Upper lobe of right lung (tissue), 1 donor: ENCODE results near the gene OR6M1. TPM values are rescaled to one million over a fixed set of nuclear protein-coding genes. Genes with fewer than 3 reads are reported as not detected.

Experiments
- ATAC-seq: fragments of 200-7000 bp; cut with Tn5 transposase; one replicate; pipeline ENCODE4 v1.9.1; 2020; ENCODE audit warnings: mild to moderate bottlenecking, moderate library complexity
- DNase-seq: peaks from one replicate; pipeline ENCODE4 v3.0.0-alpha.2; 2020
- H3K27ac ChIP-seq: fragments of 200-600 bp; one replicate; pipeline ENCODE4 v1.8.0; 2022
- H3K27me3 ChIP-seq: fragments of 200-600 bp; one replicate; pipeline ENCODE4 v1.8.0; 2022; ENCODE audit warnings: mild to moderate bottlenecking
- H3K36me3 ChIP-seq: fragments of 200-600 bp; one replicate; pipeline ENCODE4 v1.8.0; 2022
- H3K4me1 ChIP-seq: fragments of 200-600 bp; one replicate; pipeline ENCODE4 v1.8.0; 2022
- H3K4me3 ChIP-seq: fragments of 200-600 bp; one replicate; pipeline ENCODE4 v1.8.0; 2022; ENCODE audit warnings: mild to moderate bottlenecking
- H3K9me3 ChIP-seq: fragments of 200-600 bp; one replicate; pipeline ENCODE4 v1.8.0; 2022
- CTCF ChIP-seq: fragments of 200-600 bp; IDR thresholded peaks from one replicate; pipeline ENCODE4 v1.8.0; 2022; ENCODE audit warnings: antibody characterized with exemption
- intact Hi-C: fragments of 100-400 bp; cut with DNase I; formaldehyde crosslinking; loops from one replicate; pipeline ENCODE4 v1.11.0; 2022
- long read RNA-seq: library from polyadenylated mRNA; unstranded; transcript quantifications from one replicate; pipeline ENCODE4 v2.0.0, GENCODE V29; 2021
- total RNA-seq: library from RNA; stranded (reverse); fragmentation: NEBNext Ultra II Directional; extraction: Animal tissue kit (Norgen Biotek cat#: 25700); gene quantifications from one replicate; pipeline ENCODE4 v1.2.1, GENCODE V29; 2021
- donor health status: DM: no; HTN: yes; CAD: no; lungs with severe emphysema.

The OR6M1 gene
- total RNA-seq: not detected
- long read RNA-seq: 0 reads

- no peaks in the 10 kb centered on the region for H3K4me1 ChIP-seq
- no peaks in the 10 kb centered on the region for H3K9me3 ChIP-seq
- H3K27ac ChIP-seq: no peak within 1 kb of the TSS
- no peak for TF ChIP-seq CTCF
- DNase-seq (no peak), ATAC-seq (no peak)
- no peaks in the 10 kb centered on the region for H3K27me3 ChIP-seq
- H3K36me3 ChIP-seq: no peaks in the 10 kb centered on the region
- intact Hi-C loops: no loop called here
- no peak within 1 kb of the TSS for H3K4me3 ChIP-seq
Observed at GRCh38 chr11:123806249-123806648, at the start of gene OR6M1. OR6M1 (minus strand) TSS chr11:123806349; CDS start chr11:123806349, 0 bp downstream.

- no peak overlapping the region for H3K4me3 ChIP-seq
- ATAC-seq (no peak), DNase-seq (no peak)
- TF ChIP-seq CTCF: no peak
- H3K9me3 ChIP-seq: no peaks in the 10 kb centered on the region
- no peak overlapping the region for H3K27ac ChIP-seq
- no peaks in the 10 kb centered on the region for H3K4me1 ChIP-seq
- intact Hi-C loops: no loop called here
- no peaks in the 10 kb centered on the region for H3K27me3 ChIP-seq
- H3K36me3 ChIP-seq: no peaks in the 10 kb centered on the region
Observed at GRCh38 chr11:123853038-123853437, 46.9 kb upstream of the OR6M1 start.

GRCh38 chr11:123852321-123852720 is 46.2 kb upstream of the OR6M1 start:
- Histone ChIP-seq H3K4me1 (no peaks in the 10 kb centered on the region), H3K27ac (no peak overlapping the region), H3K36me3 (no peaks in the 10 kb centered on the region), H3K4me3 (no peak overlapping the region), H3K9me3 (no peaks in the 10 kb centered on the region), H3K27me3 (no peaks in the 10 kb centered on the region)
- intact Hi-C loops: no loop called here
- no peak for DNase-seq
- no peak for TF ChIP-seq CTCF
- ATAC-seq: no peak

- ATAC-seq (peak; percentile 32), DNase-seq (no peak)
- no peaks in the 10 kb centered on the region for H3K27me3 ChIP-seq
- no peak overlapping the region for H3K4me3 ChIP-seq
- no peaks in the 10 kb centered on the region for H3K36me3 ChIP-seq
- no peaks in the 10 kb centered on the region for H3K9me3 ChIP-seq
- no peaks in the 10 kb centered on the region for H3K4me1 ChIP-seq
- TF ChIP-seq CTCF: no peak
- no peak overlapping the region for H3K27ac ChIP-seq
- intact Hi-C loops: no loop called here
Observed at GRCh38 chr11:123851110-123851509, 45.0 kb upstream of the OR6M1 start.

- TF ChIP-seq CTCF: no peak
- no peak for ATAC-seq
- no peaks in the 10 kb centered on the region for H3K9me3 ChIP-seq
- H3K4me1 ChIP-seq: no peaks in the 10 kb centered on the region
- intact Hi-C loops: no loop called here
- no peak overlapping the region for H3K4me3 ChIP-seq
- no peaks in the 10 kb centered on the region for H3K27me3 ChIP-seq
- no peaks in the 10 kb centered on the region for H3K36me3 ChIP-seq
- no peak for DNase-seq
- no peak overlapping the region for H3K27ac ChIP-seq
Observed at GRCh38 chr11:123841174-123841573, 35.0 kb upstream of the OR6M1 start.

GRCh38 chr11:123839131-123839530 is 33.0 kb upstream of the OR6M1 start:
- Histone ChIP-seq H3K9me3 (no peaks in the 10 kb centered on the region), H3K4me1 (no peaks in the 10 kb centered on the region), H3K27ac (no peak overlapping the region), H3K27me3 (no peaks in the 10 kb centered on the region), H3K4me3 (no peak overlapping the region), H3K36me3 (no peaks in the 10 kb centered on the region)
- intact Hi-C loops: no loop called here
- ATAC-seq (no peak), DNase-seq (no peak)
- no peak for TF ChIP-seq CTCF
